Left lung (tissue), 14 donors: Measurements from ENCODE around the gene PMCH. TPM values are rescaled to one million over a fixed set of nuclear protein-coding genes. Genes with fewer than 3 reads are reported as not detected.
"Not testable (repeated sequence)": the region's sequence is repeated elsewhere in the genome, so short reads cannot be mapped to it uniquely, and the experiment has no call there.

Source experiments
- ATAC-seq: fragments of 200-7000 bp; cut with Tn5 transposase; one replicate; pipeline ENCODE4 v1.9.1; 2020; ENCODE audit warnings: moderate library complexity
- DNase-seq, 4 donors: peaks; one replicate each; pipeline ENCODE4 v3.0.0-alpha.2; 2013 to 2020
- H3K27ac ChIP-seq, 2 donors: fragments of 200-600 bp; sonication (generic) in 1 of 2; one replicate each; pipeline versions ENCODE4 v1.5.0 to v1.8.0; 2020 to 2021
- H3K27me3 ChIP-seq, 2 donors: fragments of 200-600 bp; sonication (generic) in 1 of 2; one replicate each; pipeline versions ENCODE4 v1.5.0 to v1.8.0; 2020 to 2021
- H3K36me3 ChIP-seq, 2 donors: fragments of 200-600 bp; sonication (generic) in 1 of 2; one replicate each; pipeline versions ENCODE4 v1.5.0 to v1.8.0; 2020 to 2021
- H3K4me1 ChIP-seq, 2 donors: fragments of 200-600 bp; one replicate each; pipeline ENCODE4 v1.8.0; 2021
- H3K4me3 ChIP-seq, 2 donors: fragments of 200-600 bp; sonication (generic) in 1 of 2; one replicate each; pipeline versions ENCODE4 v1.5.0 to v1.8.0; 2020 to 2021; ENCODE audit warnings: mild to moderate bottlenecking in 1 of 2
- H3K9me3 ChIP-seq, 2 donors: fragments of 200-600 bp; sonication (generic) in 1 of 2; one replicate each; pipeline versions ENCODE4 v1.5.0 to v1.8.0; 2020 to 2021
- CTCF ChIP-seq, 2 donors: fragments of 200-600 bp; sonication (generic) in 1 of 2; IDR thresholded peaks; one replicate each; pipeline versions ENCODE4 v1.5.0 to v1.8.0; 2021; ENCODE audit warnings: antibody characterized with exemption in 2 of 2
- intact Hi-C, 2 donors: fragments of 100-400 bp; cut with DNase I; formaldehyde crosslinking; loops; one replicate each; pipeline versions ENCODE4 v1.11.2 to v1.14.2; 2022
- long read RNA-seq, 12 donors: library from polyadenylated mRNA in 2 of 12; unstranded in 2 of 12; transcript quantifications; one replicate each; pipeline ENCODE4 v2.0.0 and lab custom pipeline, GENCODE V29; 2019 to 2026
- polyA plus RNA-seq, 6 donors: library from polyadenylated mRNA; unstranded; fragments of 120-200 nt; gene quantifications; one replicate each; pipeline ENCODE4 v1.2.1, GENCODE V29; 2013; ENCODE audit not compliant: insufficient read length in 6 of 6
- total RNA-seq, 2 donors: library from RNA; stranded (reverse); fragmentation: NEBNext Ultra II Directional; extraction: Animal tissue kit (Norgen Biotek cat#: 25700); gene quantifications; one replicate each; pipeline ENCODE4 v1.2.1, GENCODE V29; 2021
- donor health status: DM: no; HTN: yes; CAD: no.
- donor health status: DM: no; HTN: no; CAD: no.

PMCH gene, protein sequence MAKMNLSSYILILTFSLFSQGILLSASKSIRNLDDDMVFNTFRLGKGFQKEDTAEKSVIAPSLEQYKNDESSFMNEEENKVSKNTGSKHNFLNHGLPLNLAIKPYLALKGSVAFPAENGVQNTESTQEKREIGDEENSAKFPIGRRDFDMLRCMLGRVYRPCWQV
- not detected for total RNA-seq
- polyA plus RNA-seq, result under 1 TPM; 0.31 to 0.86 (median 0.54) TPM
- long read RNA-seq, donor 1, result 0 reads
- long read RNA-seq, donor 2, result 0 reads
- long read RNA-seq, donor 3, result 0 reads
- long read RNA-seq, donor 4, result 0 reads
- long read RNA-seq, donor 5, result 0 reads
- long read RNA-seq, donor 6, partial matches to known transcripts, result 7 of 7 reads
- long read RNA-seq, donor 6, other reads (novel, unspliced or antisense), result 0 of 7 reads
- long read RNA-seq, donor 7, result 0 reads
- long read RNA-seq, donor 8, result 0 reads
- long read RNA-seq, donor 9, result 0 reads
- long read RNA-seq, donor 10, result 0 reads
- long read RNA-seq, donor 11, partial matches to known transcripts, result 0 of 1 reads
- long read RNA-seq, donor 11, other reads (novel, unspliced or antisense), result 0 of 1 reads
- long read RNA-seq, donor 12, result 0 reads

- Histone ChIP-seq H3K9me3 (no peaks in the 10 kb centered on the region), H3K27me3 (no peaks in the 10 kb centered on the region), H3K27ac (no peak within 1 kb of the TSS), H3K4me1 (no peaks in the 10 kb centered on the region), H3K4me3 (no peak within 1 kb of the TSS), H3K36me3 (no peaks in the 10 kb centered on the region)
- ATAC-seq (no peak), DNase-seq (no peak)
- TF ChIP-seq CTCF (IDR thresholded peaks at IDR 0.05), result no peak
- intact Hi-C loops, result no loop called here
Observed at GRCh38 chr12:102197789-102198188, at the start of gene PMCH. Gene PMCH (minus strand): TSS chr12:102197833. CDS start chr12:102197770, 63 bp downstream.

- H3K4me3 ChIP-seq, H3K27me3 ChIP-seq, ATAC-seq, intact Hi-C loops, H3K4me1 ChIP-seq, H3K27ac ChIP-seq, DNase-seq, H3K36me3 ChIP-seq: not testable (repeated sequence)
- H3K9me3 ChIP-seq, result peaks cover 0 to 18% of the 10 kb centered on the region in 2 donors
Observed at GRCh38 chr12:102240859-102241258, 43.2 kb upstream of the PMCH start.

GRCh38 chr12:102234599-102234998, 37.0 kb upstream of the PMCH start:
- intact Hi-C loops, result no loop called here
- Histone ChIP-seq H3K9me3 (peaks cover 0 to 2% of the 10 kb centered on the region in 2 donors), H3K27me3 (no peaks in the 10 kb centered on the region), H3K4me3 (no peak overlapping the region), H3K27ac (no peak overlapping the region), H3K4me1 (no peaks in the 10 kb centered on the region), H3K36me3 (no peaks in the 10 kb centered on the region)
- DNase-seq (no peak), ATAC-seq (no peak)
- no peak for TF ChIP-seq CTCF (IDR thresholded peaks at IDR 0.05)

DNA sequence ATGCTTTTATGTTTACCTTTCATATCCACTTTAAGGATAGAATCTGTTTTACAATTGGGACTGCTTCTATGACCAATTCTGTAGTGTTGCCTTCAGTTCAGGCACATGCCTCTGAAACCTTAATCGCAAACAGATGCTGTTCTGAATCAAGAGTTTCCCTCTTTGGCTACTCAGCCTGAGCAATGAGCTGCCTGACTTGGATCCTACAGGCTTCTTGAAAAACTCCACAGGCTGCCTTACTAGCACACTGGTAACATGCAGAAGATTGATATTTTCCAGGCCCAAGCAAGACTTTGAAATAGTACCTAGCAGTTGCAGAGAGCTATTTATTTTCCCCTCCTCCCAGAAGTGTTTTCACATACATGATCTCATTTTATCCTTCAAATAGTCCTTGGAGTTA, 34.8 kb upstream of the PMCH start:
- no peak overlapping the region for H3K4me3 ChIP-seq
- H3K9me3 ChIP-seq, result no peaks in the 10 kb centered on the region
- ATAC-seq, result peak; percentile 68
- no peaks in the 10 kb centered on the region for H3K36me3 ChIP-seq
- intact Hi-C loops, result no loop called here
- no peaks in the 10 kb centered on the region for H3K4me1 ChIP-seq
- DNase-seq, result peak in 2 of 4 donors; percentile 10 to 15
- H3K27me3 ChIP-seq, result no peaks in the 10 kb centered on the region
- no peak overlapping the region for H3K27ac ChIP-seq
- TF ChIP-seq CTCF (IDR thresholded peaks at IDR 0.05), result no peak

GRCh38 chr12:102232036-102232435, 34.4 kb upstream of the PMCH start:
- no peak overlapping the region for H3K27ac ChIP-seq
- intact Hi-C loops, result no loop called here
- no peaks in the 10 kb centered on the region for H3K27me3 ChIP-seq
- no peak for DNase-seq
- H3K9me3 ChIP-seq, result no peaks in the 10 kb centered on the region
- H3K4me1 ChIP-seq, result no peaks in the 10 kb centered on the region
- no peaks in the 10 kb centered on the region for H3K36me3 ChIP-seq
- H3K4me3 ChIP-seq, result no peak overlapping the region
- ATAC-seq, result no peak
- TF ChIP-seq CTCF (IDR thresholded peaks at IDR 0.05), result no peak
